Measurements from ENCODE around the gene AKAP8. TPM values are rescaled to one million over a fixed set of nuclear protein-coding genes. Genes with fewer than 3 reads are reported as not detected.

AKAP8 gene
- total RNA-seq: 18.0 and 21.4 TPM in 2 replicates

DNA sequence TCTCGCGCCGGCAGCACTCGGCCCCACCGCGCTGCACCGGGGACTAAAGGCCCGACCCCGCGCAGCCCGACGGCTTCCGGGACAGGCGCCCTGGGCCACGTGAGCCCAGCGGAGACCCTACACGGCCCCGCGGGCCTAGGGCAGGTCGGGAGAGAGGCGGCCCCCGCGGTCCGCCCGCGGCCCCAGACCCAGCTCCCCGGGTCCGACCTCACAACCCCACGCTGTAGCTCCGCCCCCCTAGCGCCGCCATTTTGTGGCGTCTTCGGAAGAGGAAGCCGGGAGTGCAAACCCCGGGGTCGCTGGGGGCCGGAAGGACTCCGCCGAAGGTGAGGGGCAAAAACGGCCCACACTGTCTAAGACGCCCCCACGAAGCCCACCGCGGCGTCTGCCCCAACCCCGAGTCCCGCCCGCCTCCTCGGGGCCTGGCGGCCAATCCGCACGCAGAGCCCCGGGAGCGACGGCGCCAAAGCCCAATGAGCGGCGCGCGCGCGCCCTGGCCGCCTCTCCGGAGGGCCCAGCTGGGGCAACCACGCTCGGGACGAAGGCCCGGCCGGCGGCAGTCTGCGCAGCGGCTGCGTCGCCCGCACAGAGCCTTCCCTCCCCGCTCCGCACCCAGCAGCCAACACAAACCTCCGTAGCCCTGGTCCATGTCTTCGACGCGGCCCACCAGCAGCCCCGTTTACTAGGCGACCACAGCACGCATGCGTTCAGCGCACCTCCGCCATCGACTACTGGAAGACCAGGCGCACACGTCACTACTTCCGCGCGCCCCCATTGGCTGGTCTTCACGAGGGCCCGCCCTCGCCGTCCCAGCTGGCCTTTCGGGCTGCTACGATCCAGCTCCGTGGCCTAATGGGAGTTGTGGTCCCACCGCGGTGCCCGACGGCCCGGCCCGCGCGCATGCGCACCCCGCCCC lies at the start of gene AKAP8:
AKAP8 (minus strand) TSS at position 705 of the 916 bp plus-strand sequence; CDS start at position 649, 56 bp downstream.

DNA sequence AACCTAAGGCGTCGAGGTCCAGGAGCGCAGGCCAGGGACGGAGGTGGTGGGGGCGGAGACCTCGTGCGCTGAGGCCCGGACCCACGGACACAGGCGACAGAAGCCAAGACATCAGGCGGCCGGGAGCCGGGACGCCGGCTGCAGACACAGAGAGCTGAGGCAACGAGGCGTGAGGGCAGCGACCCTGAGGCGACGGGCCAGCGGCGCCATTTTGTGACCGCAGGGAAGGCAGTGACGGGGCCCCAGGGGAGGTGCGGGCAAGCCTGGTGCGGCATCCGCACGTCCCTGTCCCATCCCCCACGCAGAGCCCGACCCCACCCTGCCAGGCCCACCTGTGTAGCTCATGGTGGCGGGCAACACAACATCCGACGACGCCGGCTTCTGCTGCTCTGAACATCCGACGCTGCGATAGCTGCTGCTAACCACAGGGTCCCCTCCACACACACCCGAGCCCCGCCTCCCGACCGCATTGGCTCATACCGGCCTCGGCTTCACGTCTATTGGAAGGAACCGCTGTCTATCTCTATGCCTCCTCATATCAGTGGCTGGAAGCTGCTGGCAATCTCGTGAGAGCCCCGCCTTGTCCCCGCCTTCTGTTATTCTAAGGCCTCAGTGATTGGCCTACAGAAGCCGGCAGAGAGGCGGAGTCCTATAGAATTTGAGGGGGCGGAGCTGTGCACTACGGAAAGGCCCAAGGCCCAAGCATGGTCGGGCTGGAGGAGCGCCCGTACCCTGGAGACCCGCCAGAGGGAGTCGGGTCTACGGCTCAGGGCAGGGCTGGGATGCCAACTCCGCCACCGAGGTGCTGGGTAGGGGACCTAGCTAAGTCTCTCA lies 39.2 kb upstream of the AKAP8 start, which contains the start of gene AKAP8L:
AKAP8L (minus strand) TSS at position 410 of the 834 bp plus-strand sequence; CDS start at position 345, 65 bp downstream.

DNA sequence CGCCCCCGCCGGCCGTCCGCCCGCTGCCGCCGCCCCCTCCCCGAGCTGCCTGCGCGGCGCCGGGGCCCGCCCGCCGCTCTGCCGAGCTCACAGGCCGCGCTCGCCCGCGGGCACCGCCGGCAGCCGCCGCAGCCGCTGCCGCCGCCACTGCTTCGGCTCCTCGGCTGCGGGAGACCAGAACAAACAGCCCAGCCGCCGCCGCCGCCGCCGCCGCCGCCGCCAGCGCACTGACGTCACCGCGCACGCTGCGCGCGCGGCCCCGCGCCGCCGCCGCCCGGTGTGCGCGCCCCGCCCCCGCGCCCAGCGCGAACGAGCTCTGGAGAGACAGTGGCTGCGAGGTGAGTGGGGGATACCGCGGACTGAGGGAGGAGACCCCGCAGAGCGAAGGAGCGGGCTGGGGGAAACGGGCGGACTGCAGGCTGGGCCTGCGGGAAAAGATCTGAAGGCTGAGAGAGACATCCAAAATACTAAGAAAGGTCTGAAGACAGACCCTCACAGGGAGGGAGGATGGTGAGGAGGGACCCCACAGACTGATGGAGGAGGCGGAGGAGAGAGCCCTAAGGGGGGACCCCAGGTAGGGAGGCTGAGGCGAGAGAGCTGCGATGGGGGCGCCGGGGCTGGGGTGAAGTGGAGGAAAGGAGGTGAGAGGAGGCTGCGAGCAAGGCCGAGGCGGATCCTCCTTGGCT lies 47.1 kb downstream of the AKAP8 start, which contains the start of gene BRD4:
BRD4 (minus strand) TSS at position 229 of the 686 bp plus-strand sequence. CDS start 59,440 bp downstream, outside the sequence.

Small RNA genes lying within 50 kb of the gene (small RNA-seq; reads per million reads assigned to genes)
- not detected for gene AC005776.1

Other genes with a start within 250 kb of the AKAP8 start
- gene NOTCH3, start 178.8 kb downstream of the AKAP8 start, total RNA-seq: 6.9 and 14.4 TPM in 2 replicates
- gene EPHX3, start 147.3 kb downstream of the AKAP8 start, total RNA-seq: 0.32 TPM in 1 of 2 replicates, not detected in the other
- 32.1 and 37.3 TPM in 2 replicates for gene BRD4, start 47.2 kb downstream of the AKAP8 start, total RNA-seq
- gene AKAP8L, start 39.2 kb upstream of the AKAP8 start, total RNA-seq: 64.2 and 75.5 TPM in 2 replicates
- gene WIZ, start 70.2 kb upstream of the AKAP8 start, total RNA-seq: 15.4 and 17.7 TPM in 2 replicates
- gene RASAL3, start 84.8 kb upstream of the AKAP8 start, total RNA-seq: 0.16 TPM in 1 of 2 replicates, not detected in the other
- gene PGLYRP2, start 99.7 kb upstream of the AKAP8 start, total RNA-seq: not detected in 2 replicates
- not detected in 2 replicates for gene CYP4F22, start 128.7 kb upstream of the AKAP8 start, total RNA-seq
- not detected in 2 replicates for gene CYP4F8, start 235.4 kb upstream of the AKAP8 start, total RNA-seq